Peyer's patch (tissue), 4 donors: ENCODE data around the gene UPK1A. TPM values are rescaled to one million over a fixed set of nuclear protein-coding genes. Genes with fewer than 3 reads are reported as not detected.
A peak's percentile ranks its signal among the peaks of the same experiment; 100 is the strongest.

ENCODE experiments used
- DNase-seq, 3 donors: peaks; one replicate each; pipeline ENCODE4 v3.0.0-alpha.2; 2017 to 2019
- H3K27ac ChIP-seq, 4 donors: fragments of 200-600 bp; sonication (generic); one replicate each; pipeline ENCODE4 v1.5.1; 2016 to 2019
- H3K27me3 ChIP-seq, 2 donors: fragments of 200-600 bp; sonication (generic); one replicate each; pipeline ENCODE4 v1.5.1; 2019
- H3K36me3 ChIP-seq, 3 donors: fragments of 200-600 bp; sonication (generic); one replicate each; pipeline ENCODE4 v1.5.1; 2016 to 2019
- H3K4me1 ChIP-seq, 4 donors: fragments of 200-600 bp; sonication (generic); one replicate each; pipeline ENCODE4 v1.5.1; 2016 to 2019
- H3K4me3 ChIP-seq, 4 donors: fragments of 200-600 bp; sonication (generic); 1 replicate in 3 of 4; 2 replicates in 1 of 4; pipeline ENCODE4 v1.5.1; 2016 to 2019; ENCODE audit warnings: mild to moderate bottlenecking in 1 of 4
- H3K9me3 ChIP-seq, 4 donors: fragments of 200-600 bp; sonication (generic); one replicate each; pipeline ENCODE4 v1.5.1; 2016 to 2019; ENCODE audit warnings: mild to moderate bottlenecking in 1 of 4
- POLR2A ChIP-seq, 2 donors: fragments of 450-650 bp; IDR thresholded peaks; one replicate each; pipeline ENCODE4 v1.5.1; 2017; ENCODE audit warnings: antibody characterized with exemption in 2 of 2, mild to moderate bottlenecking in 2 of 2, moderate library complexity in 2 of 2
- total RNA-seq, 4 donors: library from RNA; depleted of rRNA; stranded (reverse); fragments of >200 nt; gene quantifications; one replicate each; pipeline ENCODE4 v1.1.0, GENCODE V29; 2016
- TF ChIP-seq, protein P1 (sequence below), 6 experiments: fragments of 450-650 bp in 4 of 6; fragments of 200-600 bp in 2 of 6; sonication (generic) in 1 of 6; IDR thresholded peaks; one replicate each; pipeline ENCODE4 v1.5.1; 2017 to 2019; ENCODE audit warnings: antibody characterized with exemption in 6 of 6, mild to moderate bottlenecking in 3 of 6, moderate library complexity in 1 of 6

UPK1A gene
- total RNA-seq, 4 donors from 2014 or later = not detected

- TF ChIP-seq, protein P1, sequence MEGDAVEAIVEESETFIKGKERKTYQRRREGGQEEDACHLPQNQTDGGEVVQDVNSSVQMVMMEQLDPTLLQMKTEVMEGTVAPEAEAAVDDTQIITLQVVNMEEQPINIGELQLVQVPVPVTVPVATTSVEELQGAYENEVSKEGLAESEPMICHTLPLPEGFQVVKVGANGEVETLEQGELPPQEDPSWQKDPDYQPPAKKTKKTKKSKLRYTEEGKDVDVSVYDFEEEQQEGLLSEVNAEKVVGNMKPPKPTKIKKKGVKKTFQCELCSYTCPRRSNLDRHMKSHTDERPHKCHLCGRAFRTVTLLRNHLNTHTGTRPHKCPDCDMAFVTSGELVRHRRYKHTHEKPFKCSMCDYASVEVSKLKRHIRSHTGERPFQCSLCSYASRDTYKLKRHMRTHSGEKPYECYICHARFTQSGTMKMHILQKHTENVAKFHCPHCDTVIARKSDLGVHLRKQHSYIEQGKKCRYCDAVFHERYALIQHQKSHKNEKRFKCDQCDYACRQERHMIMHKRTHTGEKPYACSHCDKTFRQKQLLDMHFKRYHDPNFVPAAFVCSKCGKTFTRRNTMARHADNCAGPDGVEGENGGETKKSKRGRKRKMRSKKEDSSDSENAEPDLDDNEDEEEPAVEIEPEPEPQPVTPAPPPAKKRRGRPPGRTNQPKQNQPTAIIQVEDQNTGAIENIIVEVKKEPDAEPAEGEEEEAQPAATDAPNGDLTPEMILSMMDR (IDR thresholded peaks at IDR 0.05) = no peak
- TF ChIP-seq POLR2A (IDR thresholded peaks at IDR 0.05) = no peak
- H3K36me3 ChIP-seq = peaks cover 0 to 99% (median 0%) of the 10 kb centered on the region in 3 donors
- H3K27ac ChIP-seq = no peak overlapping the region
Measured at GRCh38 chr19:35655600-35655999, 10.7 kb upstream of the UPK1A start.

GRCh38 chr19:35656700-35657099 lies 9.6 kb upstream of the UPK1A start:
- TF ChIP-seq, protein P1 (IDR thresholded peaks at IDR 0.05) = no peak
- TF ChIP-seq POLR2A (IDR thresholded peaks at IDR 0.05) = no peak
- Histone ChIP-seq H3K4me3 (no peak overlapping the region), H3K27ac (no peak overlapping the region), H3K27me3 (no peaks in the 10 kb centered on the region), H3K36me3 (peaks cover 0 to 100% (median 0%) of the 10 kb centered on the region in 3 donors), H3K4me1 (no peaks in the 10 kb centered on the region), H3K9me3 (no peaks in the 10 kb centered on the region)
- DNase-seq = no peak

More at GRCh38 chr19:35655600-35655999, 10.7 kb upstream of the UPK1A start:
- Histone ChIP-seq H3K9me3 (no peaks in the 10 kb centered on the region), H3K27me3 (no peaks in the 10 kb centered on the region), H3K4me1 (no peaks in the 10 kb centered on the region), H3K4me3 (no peak overlapping the region)
- no peak for DNase-seq

DNA sequence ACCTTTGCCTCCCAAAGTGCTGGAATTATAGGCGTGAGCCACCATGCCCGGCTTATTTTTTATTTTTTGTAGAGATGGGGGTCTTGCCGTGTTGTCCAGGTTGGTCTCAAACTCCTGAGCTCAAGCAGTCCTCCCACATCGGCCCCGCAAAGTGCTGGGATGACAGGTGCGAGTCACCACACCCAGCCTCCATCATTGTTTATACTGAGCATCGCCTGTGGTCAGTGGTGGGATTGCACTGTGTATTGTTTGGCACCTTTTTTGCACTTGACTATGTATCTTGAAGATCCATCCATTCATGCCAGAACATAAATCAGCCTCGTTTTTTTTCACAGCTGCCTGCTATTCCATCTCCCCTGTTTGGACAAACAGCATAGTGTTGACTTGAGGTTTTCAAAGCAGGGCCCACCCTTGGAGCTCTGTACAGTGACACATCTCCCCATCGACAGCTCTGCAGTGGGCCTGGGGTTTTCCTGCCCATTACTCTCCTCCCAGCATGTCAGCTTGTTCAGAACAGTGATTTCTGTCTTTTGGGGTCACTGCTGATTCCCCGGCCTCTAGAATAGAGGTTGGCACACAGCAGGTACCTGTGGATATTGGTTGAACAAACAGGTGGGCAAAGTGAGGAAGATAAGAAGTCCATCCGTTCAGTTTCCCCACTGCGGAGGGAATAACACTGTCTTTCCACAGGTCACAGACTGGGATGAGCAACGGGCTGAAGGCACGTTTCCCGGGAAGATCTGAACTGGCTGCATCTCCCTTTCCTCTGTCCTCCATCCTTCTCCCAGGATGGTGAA lies 8.2 kb upstream of the UPK1A start:
- H3K9me3 ChIP-seq = no peaks in the 10 kb centered on the region
- H3K27ac ChIP-seq = no peak overlapping the region
- TF ChIP-seq, protein P1 (IDR thresholded peaks at IDR 0.05) = peak in 2 of 6 experiments; percentile 10 to 20
- no peak for TF ChIP-seq POLR2A (IDR thresholded peaks at IDR 0.05)
- DNase-seq = no peak
- H3K27me3 ChIP-seq = no peaks in the 10 kb centered on the region
- peaks cover 0 to 100% (median 0%) of the 10 kb centered on the region in 3 donors for H3K36me3 ChIP-seq
- H3K4me1 ChIP-seq = no peaks in the 10 kb centered on the region
- H3K4me3 ChIP-seq = no peak overlapping the region

GRCh38 chr19:35661995-35662340 lies 4.3 kb upstream of the UPK1A start:
- H3K27me3 ChIP-seq = no peaks in the 10 kb centered on the region
- H3K27ac ChIP-seq = no peak overlapping the region
- H3K4me1 ChIP-seq = no peaks in the 10 kb centered on the region
- DNase-seq = no peak
- H3K4me3 ChIP-seq = no peak overlapping the region
- TF ChIP-seq, protein P1 (IDR thresholded peaks at IDR 0.05) = no peak
- TF ChIP-seq POLR2A (IDR thresholded peaks at IDR 0.05) = no peak
- no peaks in the 10 kb centered on the region for H3K9me3 ChIP-seq
- H3K36me3 ChIP-seq = peaks cover 0 to 84% (median 0%) of the 10 kb centered on the region in 3 donors

- peaks cover 0 to 63% (median 0%) of the 10 kb centered on the region in 3 donors for H3K36me3 ChIP-seq
- TF ChIP-seq, protein P1 (IDR thresholded peaks at IDR 0.05) = no peak
- no peak for TF ChIP-seq POLR2A (IDR thresholded peaks at IDR 0.05)
- H3K4me3 ChIP-seq = no peak overlapping the region
- H3K9me3 ChIP-seq = no peaks in the 10 kb centered on the region
- no peak overlapping the region for H3K27ac ChIP-seq
- DNase-seq = no peak
- H3K27me3 ChIP-seq = no peaks in the 10 kb centered on the region
- H3K4me1 ChIP-seq = no peaks in the 10 kb centered on the region
Measured at GRCh38 chr19:35663981-35664380, 2.3 kb upstream of the UPK1A start.
